Adrenal gland (tissue), 12 donors: ENCODE measurements around the gene PEA15. TPM values are rescaled to one million over a fixed set of nuclear protein-coding genes. Genes with fewer than 3 reads are reported as not detected.

ENCODE experiments used
- DNase-seq, 7 donors: peaks; one replicate each; pipeline ENCODE4 v3.0.0-alpha.2; 2019 to 2020
- H3K27ac ChIP-seq, 5 donors: fragments of 200-600 bp; sonication (generic) in 4 of 5; 1 replicate in 3 of 5; 2 replicates in 2 of 5; pipeline versions ENCODE4 v1.5.1 to v1.8.0; 2016 to 2020; ENCODE audit warnings: mild to moderate bottlenecking in 1 of 5
- H3K27me3 ChIP-seq: fragments of 200-600 bp; 2 replicates; pipeline ENCODE4 v1.8.0; 2021
- H3K36me3 ChIP-seq, 2 donors: fragments of 200-600 bp; replicated peaks in 1 of 2; 1 replicate in 1 of 2; 2 replicates in 1 of 2; pipeline versions ENCODE4 v1.5.1 to v1.8.0; 2018 to 2022
- H3K4me1 ChIP-seq, 2 donors: fragments of 200-600 bp; replicated peaks in 1 of 2; 1 replicate in 1 of 2; 2 replicates in 1 of 2; pipeline versions ENCODE4 v1.5.1 to v1.8.0; 2018 to 2021
- H3K4me3 ChIP-seq, 4 donors: fragments of 200-600 bp; sonication (generic) in 3 of 4; one replicate each; pipeline ENCODE4 v1.5.1; 2016 to 2018
- H3K9me3 ChIP-seq, 3 donors: fragments of 200-600 bp; sonication (generic) in 1 of 3; replicated peaks in 1 of 3; 1 replicate in 2 of 3; 2 replicates in 1 of 3; pipeline versions ENCODE4 v1.5.1 to v1.8.0; 2016 to 2021
- CTCF ChIP-seq, 6 experiments: fragments of 450-650 bp in 4 of 6; fragments of 200-600 bp in 2 of 6; sonication (generic) in 1 of 6; IDR thresholded peaks; 1 replicate in 5 of 6; 2 replicates in 1 of 6; pipeline versions ENCODE4 v1.5.1 to v1.8.0; 2016 to 2021; ENCODE audit warnings: antibody characterized with exemption in 6 of 6, mild to moderate bottlenecking in 2 of 6, moderate library complexity in 1 of 6
- POLR2A ChIP-seq, 2 donors: fragments of 450-650 bp; IDR thresholded peaks; one replicate each; pipeline ENCODE4 v1.6.1; 2017; ENCODE audit warnings: antibody characterized with exemption in 2 of 2, mild to moderate bottlenecking in 2 of 2, moderate library complexity in 1 of 2
- WGBS, 4 donors: extraction: QIAGEN DNeasy Blood & Tissue Kit in 2 of 4; methylation state at CpG; one replicate each; pipeline versions ENCODE4 v1.1.5 to v1.1.7; 2013 to 2017; 5-methylcytosine and 5-hydroxymethylcytosine counted together
- intact Hi-C, 2 donors: fragments of 100-400 bp; cut with DNase I; formaldehyde crosslinking; loops; one replicate each; pipeline versions ENCODE4 v1.14.1 to v1.15.0; 2022 to 2023
- polyA plus RNA-seq, 3 donors: library from polyadenylated mRNA; stranded (reverse); fragments of 200-250 nt in 2 of 3; fragments of 350-450 nt in 1 of 3; fragmentation: Illumina TruSeq in 1 of 3; extraction: RNeasy Lipid Tissue Mini Kit (QIAGEN cat#74804) in 1 of 3; gene quantifications; one replicate each; pipeline ENCODE4 v1.2.3, GENCODE V29; 2013 to 2014
- total RNA-seq, 9 donors: library from RNA; depleted of rRNA in 4 of 9; stranded (reverse); fragments of >200 nt in 4 of 9; fragments of 120-200 nt in 1 of 9; fragmentation: NEBNext Ultra II Directional in 1 of 9; extraction: Animal tissue kit (Norgen Biotek cat#: 25700) in 1 of 9; gene quantifications; one replicate each; pipeline versions ENCODE4 v1.1.0 to v1.2.4, GENCODE V29; 2013 to 2023
- donor health status: healthy with polysubstance abuse.
- donor health status: Bipolar disorder and iron deficiency.
- donor health status: DM: yes; HTN: yes; CAD: no.
- donor health status: DM: no; HTN: no; CAD: no.
- donor health status: DM: no; HTN: no; CAD: no.
- donor health status: DM: yes; HTN: yes; CAD: no.

The PEA15 gene
- total and polyA plus RNA-seq, 12 donors: 40.6 to 445 (median 106) TPM

- intact Hi-C loops: no loop called here
- WGBS, 4 donors: 40 to 64% (median 52%) methylated on average over 5 of the region's 5 CpGs
- Histone ChIP-seq H3K27me3 (no peaks in the 10 kb centered on the region), H3K9me3 (no peaks in the 10 kb centered on the region), H3K4me3 (no peak overlapping the region), H3K27ac (no peak overlapping the region), H3K4me1 (peaks cover 5 to 24% of the 10 kb centered on the region in 2 donors), H3K36me3 (peaks cover 0 to 76% of the 10 kb centered on the region in 2 donors)
- DNase-seq: peak in 6 of 7 donors; percentile 61 to 84 (median 80)
- no peak for TF ChIP-seq CTCF (IDR thresholded peaks at IDR 0.05)
- TF ChIP-seq POLR2A (IDR thresholded peaks at IDR 0.05): no peak
Measured at GRCh38 chr1:160238408-160238807, 33.2 kb downstream of the PEA15 start.

- 93 to 95% (median 95%) methylated on average over 20 to 24 of the region's 24 CpGs for WGBS, 4 donors
- H3K27ac ChIP-seq: no peak overlapping the region
- no peaks in the 10 kb centered on the region for H3K9me3 ChIP-seq
- H3K4me1 ChIP-seq: peaks cover 5 to 17% of the 10 kb centered on the region in 2 donors
- H3K27me3 ChIP-seq: no peaks in the 10 kb centered on the region
- no peak for DNase-seq
- peaks cover 0 to 82% of the 10 kb centered on the region in 2 donors for H3K36me3 ChIP-seq
- intact Hi-C loops: loop anchor here in 1 of 2 donors (10.0 kb wide), 1 partner anchor 45 kb away; the partner anchor contains the start of gene CASQ1
- TF ChIP-seq CTCF (IDR thresholded peaks at IDR 0.05): no peak
- no peak for TF ChIP-seq POLR2A (IDR thresholded peaks at IDR 0.05)
- H3K4me3 ChIP-seq: no peak overlapping the region
Measured at GRCh38 chr1:160239582-160240299, 34.6 kb downstream of the PEA15 start.

GRCh38 chr1:160243767-160244166, 38.6 kb downstream of the PEA15 start:
- Histone ChIP-seq H3K27ac (no peak overlapping the region), H3K9me3 (no peaks in the 10 kb centered on the region), H3K4me1 (peaks cover 2 to 16% of the 10 kb centered on the region in 2 donors), H3K4me3 (no peak overlapping the region), H3K27me3 (no peaks in the 10 kb centered on the region), H3K36me3 (peaks cover 0 to 45% of the 10 kb centered on the region in 2 donors)
- intact Hi-C loops: loop anchor here in 1 of 2 donors (10.0 kb wide), 1 partner anchor 49 kb away; the partner anchor contains the start of gene CASQ1
- TF ChIP-seq CTCF (IDR thresholded peaks at IDR 0.05) (no peak), POLR2A (IDR thresholded peaks at IDR 0.05) (no peak)
- no peak for DNase-seq

GRCh38 chr1:160244209-160244608, 39.0 kb downstream of the PEA15 start:
- H3K36me3 ChIP-seq: peaks cover 0 to 40% of the 10 kb centered on the region in 2 donors
- H3K9me3 ChIP-seq: no peaks in the 10 kb centered on the region
- no peak for TF ChIP-seq POLR2A (IDR thresholded peaks at IDR 0.05)
- no peak for TF ChIP-seq CTCF (IDR thresholded peaks at IDR 0.05)
- H3K27me3 ChIP-seq: no peaks in the 10 kb centered on the region
- WGBS, 4 donors: 62 to 81% (median 78%) methylated on average over 1 of the region's 1 CpG
- H3K27ac ChIP-seq: no peak overlapping the region
- intact Hi-C loops: loop anchor here in 1 of 2 donors (10.0 kb wide), 1 partner anchor 49 kb away; the partner anchor contains the start of gene CASQ1
- no peak for DNase-seq
- H3K4me3 ChIP-seq: no peak overlapping the region
- peaks cover 0 to 12% of the 10 kb centered on the region in 2 donors for H3K4me1 ChIP-seq
